Nephron (organoid): ENCODE measurements around the gene DIP2A.
"Not testable (repeated sequence)": the region's sequence is repeated elsewhere in the genome, so short reads cannot be mapped to it uniquely, and the experiment has no call there.

Experiments used
- H3K27ac Mint-ChIP-seq, 3 experiments: 2 replicates each; pipeline ENCODE4 v1.8.0; 2020; ENCODE audit warnings: mixed read lengths in 3 of 3, mild to moderate bottlenecking in 2 of 3, moderate library complexity in 1 of 3
- H3K27me3 Mint-ChIP-seq: 2 replicates; pipeline ENCODE4 v1.8.0; 2021; ENCODE audit warnings: low read depth, mild to moderate bottlenecking, moderate library complexity, mixed read lengths
- H3K36me3 Mint-ChIP-seq: 2 replicates; pipeline ENCODE4 v1.8.0; 2020; ENCODE audit warnings: low read depth, mixed read lengths
- H3K4me1 Mint-ChIP-seq: 2 replicates; pipeline ENCODE4 v1.8.0; 2020; ENCODE audit warnings: mixed read lengths
- H3K4me3 Mint-ChIP-seq, 3 experiments: 2 replicates each; pipeline ENCODE4 v1.8.0; 2020; ENCODE audit warnings: mild to moderate bottlenecking in 3 of 3, mixed read lengths in 3 of 3, moderate library complexity in 2 of 3
- H3K9me3 Mint-ChIP-seq: 2 replicates; pipeline ENCODE4 v1.8.0; 2020; ENCODE audit warnings: mixed read lengths
- TF ChIP-seq, protein P1 (sequence below), 3 experiments: fragments of 200-600 bp; sonication (generic); IDR thresholded peaks; one replicate each; pipeline ENCODE4 v1.5.0; 2021; ENCODE audit warnings: antibody characterized with exemption in 3 of 3; ENCODE audit not compliant: unreplicated experiment in 3 of 3

Gene DIP2A

DNA sequence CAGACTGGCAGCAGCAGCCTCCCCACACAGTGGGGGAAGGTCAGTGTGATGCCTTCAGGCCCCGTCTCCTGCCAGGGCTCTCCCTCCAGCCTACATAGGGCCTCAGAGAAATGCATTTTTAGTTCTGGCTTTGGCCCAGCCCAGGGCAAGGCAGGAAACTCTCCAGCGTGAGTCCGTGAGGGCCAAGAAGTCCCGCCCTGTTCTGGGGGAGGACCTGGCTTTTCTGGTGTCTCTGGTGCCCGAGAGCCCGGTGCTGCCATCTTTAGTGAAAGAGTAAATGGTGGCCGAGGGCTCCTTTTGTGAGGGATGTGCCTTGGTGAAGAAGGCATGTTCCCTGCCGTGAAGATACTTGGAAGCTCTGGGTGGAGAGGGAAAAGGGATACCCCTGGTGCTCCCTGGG, 14.8 kb upstream of the DIP2A start:
- Mint-ChIP-seq H3K9me3 (peaks cover 12% of the 10 kb centered on the region), H3K27me3 (no peaks in the 10 kb centered on the region), H3K27ac (peak overlapping the region in 1 of 3 experiments; percentile 7), H3K4me1 (no peaks in the 10 kb centered on the region), H3K36me3 (peaks cover 74% of the 10 kb centered on the region), H3K4me3 (no peak overlapping the region)
- TF ChIP-seq, protein P1, sequence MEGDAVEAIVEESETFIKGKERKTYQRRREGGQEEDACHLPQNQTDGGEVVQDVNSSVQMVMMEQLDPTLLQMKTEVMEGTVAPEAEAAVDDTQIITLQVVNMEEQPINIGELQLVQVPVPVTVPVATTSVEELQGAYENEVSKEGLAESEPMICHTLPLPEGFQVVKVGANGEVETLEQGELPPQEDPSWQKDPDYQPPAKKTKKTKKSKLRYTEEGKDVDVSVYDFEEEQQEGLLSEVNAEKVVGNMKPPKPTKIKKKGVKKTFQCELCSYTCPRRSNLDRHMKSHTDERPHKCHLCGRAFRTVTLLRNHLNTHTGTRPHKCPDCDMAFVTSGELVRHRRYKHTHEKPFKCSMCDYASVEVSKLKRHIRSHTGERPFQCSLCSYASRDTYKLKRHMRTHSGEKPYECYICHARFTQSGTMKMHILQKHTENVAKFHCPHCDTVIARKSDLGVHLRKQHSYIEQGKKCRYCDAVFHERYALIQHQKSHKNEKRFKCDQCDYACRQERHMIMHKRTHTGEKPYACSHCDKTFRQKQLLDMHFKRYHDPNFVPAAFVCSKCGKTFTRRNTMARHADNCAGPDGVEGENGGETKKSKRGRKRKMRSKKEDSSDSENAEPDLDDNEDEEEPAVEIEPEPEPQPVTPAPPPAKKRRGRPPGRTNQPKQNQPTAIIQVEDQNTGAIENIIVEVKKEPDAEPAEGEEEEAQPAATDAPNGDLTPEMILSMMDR (IDR thresholded peaks at IDR 0.05; ENCODE audit: unreplicated experiment in 3 of 3) = no peak

DNA sequence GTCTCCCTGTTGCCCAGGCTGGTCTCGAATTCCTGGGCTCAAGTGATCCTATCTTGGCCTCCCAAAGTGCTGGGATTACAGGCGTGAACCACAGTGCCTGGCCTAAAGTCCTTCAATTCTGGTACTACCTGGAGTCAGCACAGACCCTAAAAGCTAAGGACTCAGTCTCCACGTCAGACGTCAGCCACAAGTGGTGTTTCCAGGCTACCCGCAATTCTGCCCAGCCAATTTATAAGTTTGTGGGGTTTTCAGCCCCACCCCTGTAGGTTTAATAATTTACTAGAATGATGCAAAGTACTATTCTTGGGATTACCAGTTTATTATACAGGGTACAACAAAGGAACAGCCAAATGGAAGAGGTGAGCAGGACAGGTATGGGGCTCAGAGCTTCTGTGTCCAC, 10.6 kb upstream of the DIP2A start:
- Mint-ChIP-seq H3K9me3 (peaks cover 25% of the 10 kb centered on the region), H3K4me3 (no peak overlapping the region), H3K27ac (peak overlapping the region in 1 of 3 experiments; percentile 18), H3K27me3 (no peaks in the 10 kb centered on the region), H3K36me3 (peaks cover 77% of the 10 kb centered on the region), H3K4me1 (no peaks in the 10 kb centered on the region)
- TF ChIP-seq, protein P1 (IDR thresholded peaks at IDR 0.05; ENCODE audit: unreplicated experiment in 3 of 3) = no peak

DNA sequence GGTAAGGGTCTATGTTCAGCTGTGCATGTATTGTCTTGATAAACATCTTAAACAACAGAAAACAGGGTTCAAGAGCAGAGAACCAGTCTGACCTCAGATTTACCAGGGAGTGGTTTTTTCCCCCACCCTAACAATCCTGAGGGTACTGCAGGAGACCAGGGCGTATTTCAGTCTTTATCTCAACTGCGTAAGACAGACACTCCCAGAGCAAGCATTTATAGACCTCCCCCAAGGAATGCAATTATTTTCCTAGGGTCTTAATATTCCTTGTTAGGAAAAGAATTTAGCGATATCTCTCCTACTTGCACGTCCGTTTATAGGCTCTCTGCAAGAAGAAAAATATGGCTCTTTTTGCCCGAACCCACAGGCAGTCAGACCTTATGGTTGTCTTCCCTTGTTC, 9.8 kb upstream of the DIP2A start:
- H3K27me3 Mint-ChIP-seq, H3K27ac Mint-ChIP-seq, H3K4me1 Mint-ChIP-seq, H3K4me3 Mint-ChIP-seq: not testable (repeated sequence)
- Mint-ChIP-seq H3K9me3 (peaks cover 25% of the 10 kb centered on the region), H3K36me3 (peaks cover 76% of the 10 kb centered on the region)

DNA sequence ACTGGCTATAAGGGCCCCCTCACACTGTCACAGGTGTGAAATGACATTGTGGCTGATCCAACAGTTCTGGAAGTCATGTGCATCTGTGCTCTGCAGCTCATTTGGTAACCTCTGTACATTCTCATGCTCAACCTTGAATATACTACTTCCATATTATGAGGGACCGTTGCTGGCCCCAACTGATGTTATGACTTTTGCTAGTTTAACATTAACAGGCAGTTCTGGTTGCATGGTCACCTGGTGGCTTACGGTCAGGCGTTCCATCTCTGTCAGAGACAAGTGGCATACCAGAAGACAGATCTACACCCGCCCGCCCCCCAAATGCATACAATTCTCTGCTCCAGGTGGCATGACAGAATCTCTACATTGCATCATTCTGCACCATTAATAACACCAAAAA, 6.0 kb upstream of the DIP2A start:
- Mint-ChIP-seq H3K36me3 (peaks cover 67% of the 10 kb centered on the region), H3K4me3 (no peak overlapping the region), H3K27ac (peak overlapping the region; percentile 68 to 87 (median 71)), H3K9me3 (peaks cover 21% of the 10 kb centered on the region), H3K4me1 (peaks cover 23% of the 10 kb centered on the region), H3K27me3 (no peaks in the 10 kb centered on the region)
- TF ChIP-seq, protein P1 (IDR thresholded peaks at IDR 0.05; ENCODE audit: unreplicated experiment in 3 of 3) = no peak

DNA sequence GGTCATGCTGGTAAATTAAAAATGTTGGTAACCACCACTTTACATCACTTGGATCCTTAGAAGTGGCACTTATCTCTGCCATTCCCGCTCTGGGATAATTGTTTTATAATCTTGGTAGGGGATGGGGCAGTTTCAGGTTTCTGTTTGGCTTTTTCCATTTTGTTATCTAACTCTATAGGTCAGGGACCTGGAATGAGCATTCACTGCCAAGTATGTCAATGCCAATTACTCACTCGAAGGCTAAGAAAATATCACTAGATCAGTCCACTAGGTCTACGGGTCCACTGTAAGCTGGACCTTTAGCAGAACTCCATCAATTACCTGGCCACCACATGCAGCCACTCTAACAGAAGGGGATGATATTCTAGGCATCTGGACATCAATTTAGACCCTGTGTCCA, 4.5 kb upstream of the DIP2A start:
- H3K4me1 Mint-ChIP-seq = peaks cover 25% of the 10 kb centered on the region
- peaks cover 54% of the 10 kb centered on the region for H3K36me3 Mint-ChIP-seq
- H3K4me3 Mint-ChIP-seq = no peak overlapping the region
- H3K27me3 Mint-ChIP-seq = no peaks in the 10 kb centered on the region
- TF ChIP-seq, protein P1 (IDR thresholded peaks at IDR 0.05; ENCODE audit: unreplicated experiment in 3 of 3) = no peak
- peaks cover 12% of the 10 kb centered on the region for H3K9me3 Mint-ChIP-seq
- H3K27ac Mint-ChIP-seq = no peak overlapping the region

DNA sequence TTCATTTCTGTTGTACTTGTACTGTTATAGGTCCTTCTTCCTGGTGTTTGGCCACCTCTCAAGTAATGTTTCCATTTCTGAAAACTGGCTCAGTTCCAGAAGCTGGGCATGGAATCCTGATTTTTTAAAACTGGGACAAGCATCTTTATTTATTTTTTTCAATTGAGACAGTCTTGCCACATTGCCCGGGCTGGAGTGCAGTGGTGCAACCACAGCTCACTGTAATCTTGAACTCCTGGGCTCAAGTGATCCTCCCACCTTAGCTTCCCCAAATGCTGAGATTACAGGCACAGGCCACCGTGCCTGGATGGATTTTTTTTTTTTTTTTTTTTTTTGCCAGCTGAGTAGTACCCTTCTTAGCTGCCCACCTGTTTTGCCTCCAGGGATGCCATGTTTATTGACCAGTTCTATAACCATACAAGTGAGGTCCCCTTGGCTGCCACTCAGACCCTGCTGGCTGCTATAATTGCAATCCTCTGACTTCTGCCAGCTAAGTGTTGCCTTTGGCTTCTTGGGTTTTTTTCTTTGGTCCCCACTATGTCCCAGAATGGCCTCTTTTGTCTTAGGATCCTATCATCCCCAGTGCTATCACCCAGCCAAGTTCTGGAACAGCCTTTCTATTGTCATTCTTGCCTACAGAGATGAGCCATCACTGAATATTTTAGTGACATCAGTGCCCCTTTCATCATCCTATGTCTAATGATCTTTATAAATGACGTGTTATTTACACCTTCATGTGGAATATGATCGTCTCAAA, 3.9 kb upstream of the DIP2A start:
- peaks cover 11% of the 10 kb centered on the region for H3K9me3 Mint-ChIP-seq
- H3K36me3 Mint-ChIP-seq = peaks cover 48% of the 10 kb centered on the region
- peak overlapping the region in 2 of 3 experiments; percentile 10 to 55 for H3K4me3 Mint-ChIP-seq
- peak overlapping the region in 2 of 3 experiments; percentile 67 to 74 for H3K27ac Mint-ChIP-seq
- TF ChIP-seq, protein P1 (IDR thresholded peaks at IDR 0.05; ENCODE audit: unreplicated experiment in 3 of 3) = no peak
- no peaks in the 10 kb centered on the region for H3K27me3 Mint-ChIP-seq
- peaks cover 25% of the 10 kb centered on the region for H3K4me1 Mint-ChIP-seq
